ENCODE results near the gene NWD2.

DNA sequence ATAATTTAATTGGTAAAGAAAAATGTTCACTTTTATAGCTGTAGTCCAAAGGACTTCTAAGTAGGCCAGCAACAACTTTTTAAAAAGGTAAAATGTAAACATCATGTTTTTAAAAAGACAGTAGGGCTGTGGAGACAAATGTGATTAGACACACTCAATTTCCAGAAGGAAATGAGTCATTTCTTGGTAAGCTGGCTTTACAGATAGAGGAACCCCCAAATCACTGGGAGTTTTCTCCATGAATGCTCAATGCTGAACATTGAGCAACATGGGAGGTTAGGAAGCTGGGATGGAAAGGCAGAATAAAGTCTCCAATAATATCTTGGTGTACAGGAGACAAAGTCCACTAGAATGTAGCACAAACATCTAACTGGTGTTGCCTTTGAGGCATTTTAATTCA lies 121.3 kb downstream of the NWD2 start:
- TF ChIP-seq EZH2 (IDR thresholded peaks at IDR 0.05; ENCODE audit: insufficient read depth, poor library complexity, severe bottlenecking) (no peak), EZH2phosphoT487 (IDR thresholded peaks at IDR 0.05; ENCODE audit: insufficient read depth, low read depth) (no peak)

Data from GM23248 (cell line).